ENCODE data around the gene ATOH8.
"Not testable (repeated sequence)": the region's sequence is repeated elsewhere in the genome, so short reads cannot be mapped to it uniquely, and the experiment has no call there.

Gene ATOH8

GRCh38 chr2:85823951-85824350, 70.2 kb downstream of the ATOH8 start:
- H3K36me3 ChIP-seq (ENCODE audit: insufficient read depth, low read length): no peaks in the 10 kb centered on the region
- no peak overlapping the region for H3K4me3 ChIP-seq (ENCODE audit: low read length)
- H3K9ac ChIP-seq (ENCODE audit: low read depth, low read length): no peak overlapping the region
- no peaks in the 10 kb centered on the region for H3K27me3 ChIP-seq (ENCODE audit: insufficient read depth, low read length)
- H3K9me3 ChIP-seq (ENCODE audit: insufficient read depth, low read depth, low read length): no peaks in the 10 kb centered on the region
- H3K4me1 ChIP-seq (ENCODE audit: insufficient read depth, low read length): 0 out of 2 replicates have a peak, but pooled peaks cover 4% of the 10 kb centered on the region
- 91% methylated on average over 2 of the region's 2 CpGs for WGBS
- no peak overlapping the region for H3K27ac ChIP-seq (ENCODE audit: low read depth, low read length)

- Histone ChIP-seq H3K36me3 (ENCODE audit: insufficient read depth, low read length) (no peaks in the 10 kb centered on the region), H3K4me3 (ENCODE audit: low read length) (no peak overlapping the region), H3K27ac (ENCODE audit: low read depth, low read length) (no peak overlapping the region), H3K9me3 (ENCODE audit: insufficient read depth, low read depth, low read length) (no peaks in the 10 kb centered on the region), H3K9ac (ENCODE audit: low read depth, low read length) (no peak overlapping the region), H3K4me1 (ENCODE audit: insufficient read depth, low read length) (0 out of 2 replicates have a peak, but pooled peaks cover 4% of the 10 kb centered on the region), H3K27me3 (ENCODE audit: insufficient read depth, low read length) (no peaks in the 10 kb centered on the region)
- 39% methylated on average over 20 of the region's 20 CpGs for WGBS
Measured at GRCh38 chr2:85826990-85827878, 73.4 kb downstream of the ATOH8 start.

- H3K4me3 ChIP-seq (ENCODE audit: low read length): no peak overlapping the region
- H3K9me3 ChIP-seq (ENCODE audit: insufficient read depth, low read depth, low read length): no peaks in the 10 kb centered on the region
- no peaks in the 10 kb centered on the region for H3K27me3 ChIP-seq (ENCODE audit: insufficient read depth, low read length)
- no peak overlapping the region for H3K9ac ChIP-seq (ENCODE audit: low read depth, low read length)
- no peak overlapping the region for H3K27ac ChIP-seq (ENCODE audit: low read depth, low read length)
- H3K36me3 ChIP-seq (ENCODE audit: insufficient read depth, low read length): no peaks in the 10 kb centered on the region
- H3K4me1 ChIP-seq (ENCODE audit: insufficient read depth, low read length): 0 out of 2 replicates have a peak, but pooled peaks cover 4% of the 10 kb centered on the region
- 72% methylated on average over 18 of the region's 18 CpGs for WGBS
Measured at GRCh38 chr2:85827879-85828569, 74.2 kb downstream of the ATOH8 start.

- 90% methylated on average over 5 of the region's 7 CpGs for WGBS
- H3K36me3 ChIP-seq (ENCODE audit: insufficient read depth, low read length): no peaks in the 10 kb centered on the region
Measured at GRCh38 chr2:85828725-85829124, 74.9 kb downstream of the ATOH8 start.

GRCh38 chr2:85829394-85829793, 75.6 kb downstream of the ATOH8 start:
- H3K27ac ChIP-seq (ENCODE audit: low read depth, low read length); H3K9ac ChIP-seq (ENCODE audit: low read depth, low read length); H3K36me3 ChIP-seq (ENCODE audit: insufficient read depth, low read length); H3K9me3 ChIP-seq (ENCODE audit: insufficient read depth, low read depth, low read length); H3K4me3 ChIP-seq (ENCODE audit: low read length); H3K4me1 ChIP-seq (ENCODE audit: insufficient read depth, low read length); H3K27me3 ChIP-seq (ENCODE audit: insufficient read depth, low read length): not testable (repeated sequence)
- WGBS: 92% methylated on average over 2 of the region's 4 CpGs

More at GRCh38 chr2:85828725-85829124, 74.9 kb downstream of the ATOH8 start:
- no peak overlapping the region for H3K4me3 ChIP-seq (ENCODE audit: low read length)
- H3K27ac ChIP-seq (ENCODE audit: low read depth, low read length): no peak overlapping the region
- H3K9ac ChIP-seq (ENCODE audit: low read depth, low read length): no peak overlapping the region
- H3K27me3 ChIP-seq (ENCODE audit: insufficient read depth, low read length): no peaks in the 10 kb centered on the region
- H3K4me1 ChIP-seq (ENCODE audit: insufficient read depth, low read length): 0 out of 2 replicates have a peak, but pooled peaks cover 4% of the 10 kb centered on the region
- H3K9me3 ChIP-seq (ENCODE audit: insufficient read depth, low read depth, low read length): no peaks in the 10 kb centered on the region

GRCh38 chr2:85830645-85831044, 76.9 kb downstream of the ATOH8 start:
- Histone ChIP-seq H3K27ac (ENCODE audit: low read depth, low read length) (no peak overlapping the region), H3K9me3 (ENCODE audit: insufficient read depth, low read depth, low read length) (no peaks in the 10 kb centered on the region), H3K27me3 (ENCODE audit: insufficient read depth, low read length) (no peaks in the 10 kb centered on the region), H3K4me3 (ENCODE audit: low read length) (no peak overlapping the region), H3K4me1 (ENCODE audit: insufficient read depth, low read length) (0 out of 2 replicates have a peak, but pooled peaks cover 4% of the 10 kb centered on the region), H3K36me3 (ENCODE audit: insufficient read depth, low read length) (no peaks in the 10 kb centered on the region), H3K9ac (ENCODE audit: low read depth, low read length) (no peak overlapping the region)
- no CpG with 5 or more reads among the region's 1 CpG for WGBS

- WGBS: 100% methylated on average over 2 of the region's 2 CpGs
- Histone ChIP-seq H3K27me3 (ENCODE audit: insufficient read depth, low read length) (no peaks in the 10 kb centered on the region), H3K36me3 (ENCODE audit: insufficient read depth, low read length) (no peaks in the 10 kb centered on the region), H3K4me3 (ENCODE audit: low read length) (no peak overlapping the region), H3K4me1 (ENCODE audit: insufficient read depth, low read length) (0 out of 2 replicates have a peak, but pooled peaks cover 4% of the 10 kb centered on the region), H3K27ac (ENCODE audit: low read depth, low read length) (no peak overlapping the region), H3K9me3 (ENCODE audit: insufficient read depth, low read depth, low read length) (no peaks in the 10 kb centered on the region), H3K9ac (ENCODE audit: low read depth, low read length) (no peak overlapping the region)
Measured at GRCh38 chr2:85831735-85832134, 77.9 kb downstream of the ATOH8 start.

- no peaks in the 10 kb centered on the region for H3K4me1 ChIP-seq (ENCODE audit: insufficient read depth, low read length)
Measured at GRCh38 chr2:85834466-85834865, 80.7 kb downstream of the ATOH8 start.

More at GRCh38 chr2:85834466-85834865, 80.7 kb downstream of the ATOH8 start:
- H3K9me3 ChIP-seq (ENCODE audit: insufficient read depth, low read depth, low read length): no peaks in the 10 kb centered on the region
- H3K36me3 ChIP-seq (ENCODE audit: insufficient read depth, low read length): no peaks in the 10 kb centered on the region
- no peak overlapping the region for H3K4me3 ChIP-seq (ENCODE audit: low read length)
- no peaks in the 10 kb centered on the region for H3K27me3 ChIP-seq (ENCODE audit: insufficient read depth, low read length)
- H3K9ac ChIP-seq (ENCODE audit: low read depth, low read length): no peak overlapping the region
- no peak overlapping the region for H3K27ac ChIP-seq (ENCODE audit: low read depth, low read length)
